T1000 (cell line): ENCODE results near the gene PTPN18.
"Not testable (repeated sequence)": the region's sequence is repeated elsewhere in the genome, so short reads cannot be mapped to it uniquely, and the experiment has no call there.

Source experiments
- DNase-seq: peaks from one replicate; lab custom pipeline; 2025; ENCODE audit warnings: mixed read lengths; lab: John Stamatoyannopoulos, UW

PTPN18 gene

DNA sequence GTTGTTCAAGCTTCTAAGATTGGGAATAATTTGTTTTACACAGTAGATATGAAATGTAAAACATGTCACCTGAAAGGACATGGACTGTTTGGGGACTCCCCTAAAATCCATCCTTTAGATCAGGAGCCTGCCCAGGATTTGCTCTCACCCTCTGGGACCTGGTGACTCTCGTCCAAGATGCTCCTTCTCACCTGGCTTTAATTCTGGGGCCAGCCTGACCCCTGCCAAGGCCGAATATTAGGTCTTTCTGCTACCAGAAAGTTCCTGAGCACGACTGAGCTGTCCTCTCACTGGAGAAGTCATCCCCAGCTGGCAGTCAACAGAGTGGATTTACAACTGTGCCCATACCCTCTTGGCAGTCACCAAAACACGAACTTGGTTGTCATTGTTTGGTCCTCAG is 25.3 kb downstream of the PTPN18 start:
- no peak for DNase-seq

DNA sequence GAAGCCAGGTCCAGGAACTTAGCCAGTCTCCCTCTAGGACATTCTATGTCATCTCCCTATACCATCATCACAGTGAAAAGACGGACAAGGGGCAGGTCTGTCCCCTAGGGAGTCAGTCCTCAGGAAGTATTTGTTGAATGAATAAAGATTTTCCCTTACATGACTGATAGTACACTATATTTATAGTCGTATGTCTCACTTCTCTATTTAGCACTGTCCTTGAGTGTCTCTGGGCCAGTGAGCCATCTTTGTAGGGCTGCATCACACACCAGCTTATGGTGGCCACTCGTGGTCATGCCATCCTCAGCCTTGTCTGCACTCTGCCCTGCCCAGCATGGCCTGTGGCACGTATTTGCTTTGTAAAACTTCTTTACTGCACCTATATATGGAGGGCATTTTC is 25.8 kb downstream of the PTPN18 start:
- no peak for DNase-seq

DNA sequence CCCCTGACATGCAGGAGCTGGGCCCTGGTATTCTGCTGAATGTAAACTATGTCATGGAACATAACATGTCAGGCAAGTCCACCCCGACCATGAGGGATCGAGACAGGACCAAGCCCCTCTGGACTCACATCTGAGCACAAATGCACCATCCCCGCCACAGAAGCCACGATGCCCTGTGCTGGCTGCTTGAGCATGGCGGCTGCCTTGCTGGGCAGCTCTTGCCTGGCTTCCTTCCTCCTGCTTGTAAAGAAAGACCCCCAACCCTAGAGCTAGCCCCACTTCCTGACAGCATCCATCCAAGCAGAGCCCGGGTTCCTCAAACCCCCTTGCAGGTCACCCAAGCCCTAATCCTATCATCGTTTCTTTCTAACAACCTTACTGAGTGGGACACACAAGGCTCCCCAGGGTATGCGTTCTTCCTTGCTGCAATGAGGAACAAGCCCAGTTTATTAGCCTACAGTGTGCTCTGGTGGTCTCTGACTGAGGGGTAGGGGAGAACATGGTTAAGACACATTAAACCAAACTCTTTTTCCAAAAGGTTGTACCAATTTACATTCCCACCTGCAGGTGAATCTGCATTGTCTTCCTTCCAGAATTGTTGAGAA is 26.6 kb downstream of the PTPN18 start:
- DNase-seq = no peak

DNA sequence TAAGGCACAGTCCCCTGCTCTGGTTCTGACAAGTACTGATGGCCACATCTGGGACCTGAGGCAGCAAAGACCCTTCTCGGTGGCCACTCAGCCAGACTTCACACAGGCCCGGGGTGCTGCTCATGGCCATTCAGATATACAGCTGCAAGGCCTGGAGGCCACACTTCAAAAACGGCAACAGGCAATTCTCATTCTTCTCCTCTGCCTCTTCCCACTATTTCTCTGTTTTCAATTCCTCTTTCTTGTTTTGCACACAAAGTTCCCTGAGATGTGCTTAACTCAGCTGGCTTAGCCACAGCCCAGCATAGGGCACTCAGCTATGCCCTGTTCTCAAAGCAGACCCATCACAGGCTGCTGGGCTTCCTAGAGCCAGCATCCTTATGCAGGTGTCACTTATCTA is 29.9 kb downstream of the PTPN18 start:
- DNase-seq = no peak

DNA sequence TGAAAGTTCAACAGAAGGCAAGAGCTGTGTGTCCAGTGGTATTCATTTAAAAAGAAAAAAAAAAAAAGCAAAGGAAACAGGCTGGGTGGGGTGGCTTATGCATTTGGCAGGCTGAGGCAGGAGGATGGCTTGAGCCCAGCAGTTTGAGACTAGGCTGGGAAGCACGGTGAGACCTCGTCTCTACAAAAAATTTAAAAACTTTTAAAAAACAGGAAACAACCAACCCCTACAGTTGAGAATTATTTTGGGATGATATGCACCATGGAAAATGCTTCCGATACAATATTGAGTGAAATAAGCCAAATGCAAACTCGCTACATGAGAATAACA is 31.2 kb downstream of the PTPN18 start:
- DNase-seq = no peak

DNA sequence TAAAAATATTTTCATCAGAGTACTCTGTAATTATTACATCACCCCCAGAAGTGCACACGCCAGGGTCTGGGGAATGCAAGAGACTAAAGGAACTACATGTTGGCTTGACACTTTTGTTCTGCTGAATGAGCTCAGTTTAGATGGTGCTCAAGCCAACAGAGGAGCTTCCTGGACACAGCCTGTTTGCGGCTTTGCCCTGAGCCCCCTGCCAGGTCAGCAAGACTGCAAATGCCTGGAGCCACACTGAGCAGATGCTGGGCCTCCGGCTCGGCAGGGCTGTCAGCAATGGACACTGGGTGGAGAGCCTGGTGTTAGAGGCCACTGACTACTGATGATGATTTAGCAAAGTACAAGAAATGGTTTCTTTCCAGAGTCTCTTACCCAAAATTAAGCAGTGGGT is 31.9 kb downstream of the PTPN18 start:
- DNase-seq = no peak

DNA sequence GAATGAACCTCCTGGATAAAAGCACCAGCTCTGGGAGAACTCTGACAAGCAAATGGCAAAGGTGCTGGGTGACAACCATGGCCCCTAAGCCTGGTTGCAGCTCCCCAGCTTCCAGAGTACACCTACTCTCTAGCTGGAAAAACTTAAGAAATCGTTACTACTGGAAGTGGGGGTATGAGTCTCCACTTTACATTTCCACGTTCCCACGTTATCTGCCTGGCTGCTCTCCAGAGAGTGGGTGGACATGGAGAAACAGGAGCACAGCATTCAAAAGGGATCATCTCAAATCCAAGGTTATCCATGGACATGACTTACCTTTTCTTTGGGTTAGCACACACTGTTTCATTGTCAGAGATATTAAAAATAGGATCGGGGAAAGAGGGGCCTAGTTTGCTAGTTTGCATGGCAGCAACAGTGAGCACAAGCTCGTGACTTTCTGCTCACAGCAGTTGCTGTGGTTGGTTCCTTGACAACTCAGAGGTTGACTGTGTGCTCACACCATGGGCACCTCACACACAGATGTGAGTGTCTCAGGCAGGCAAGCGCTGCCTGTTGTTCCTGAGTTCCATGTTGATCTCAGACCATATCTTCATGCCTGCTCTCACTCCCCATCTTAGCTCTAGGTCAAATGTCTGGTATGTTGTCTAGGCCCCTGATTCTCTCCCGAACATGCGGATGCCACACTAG is 32.5 kb downstream of the PTPN18 start:
- DNase-seq = no peak

DNA sequence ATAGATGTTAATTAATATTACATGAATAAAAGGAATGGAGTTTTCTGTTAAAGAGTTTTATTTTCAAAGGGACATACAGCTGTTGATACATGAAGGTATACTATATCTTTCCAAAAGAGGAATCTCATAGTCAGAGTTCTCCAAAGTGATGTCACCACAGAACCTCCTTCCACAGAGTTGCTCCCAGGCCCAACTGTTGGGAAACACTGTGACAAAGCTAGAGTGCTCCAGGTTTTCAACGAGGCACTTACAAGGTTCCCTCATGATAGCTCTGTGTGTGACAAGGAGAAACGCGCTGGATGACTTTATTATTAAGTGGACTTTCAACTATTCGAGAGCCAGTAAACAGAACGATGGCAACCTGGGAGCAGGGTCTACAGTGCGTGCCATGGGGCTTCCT is 33.5 kb downstream of the PTPN18 start:
- no peak for DNase-seq

DNA sequence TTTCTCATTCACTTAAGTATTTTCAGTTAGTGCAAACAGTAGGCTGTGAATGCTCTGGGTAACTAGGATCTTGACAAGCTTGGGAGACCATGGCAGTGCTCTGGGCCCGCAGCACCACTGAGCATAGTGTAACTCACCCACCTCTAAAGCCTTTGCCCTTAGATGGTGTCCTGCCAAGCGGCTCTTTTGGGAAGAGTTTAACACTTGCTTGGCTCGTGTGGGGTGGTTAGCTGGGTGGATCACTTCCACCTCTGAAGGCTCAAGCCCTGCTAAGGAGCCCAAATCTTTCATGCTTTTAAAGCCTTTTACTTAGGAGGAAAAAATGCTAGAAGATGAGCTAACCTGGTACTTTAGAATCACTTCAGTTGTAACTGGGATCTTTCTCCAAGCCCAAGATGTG is 33.9 kb downstream of the PTPN18 start:
- DNase-seq = no peak

DNA sequence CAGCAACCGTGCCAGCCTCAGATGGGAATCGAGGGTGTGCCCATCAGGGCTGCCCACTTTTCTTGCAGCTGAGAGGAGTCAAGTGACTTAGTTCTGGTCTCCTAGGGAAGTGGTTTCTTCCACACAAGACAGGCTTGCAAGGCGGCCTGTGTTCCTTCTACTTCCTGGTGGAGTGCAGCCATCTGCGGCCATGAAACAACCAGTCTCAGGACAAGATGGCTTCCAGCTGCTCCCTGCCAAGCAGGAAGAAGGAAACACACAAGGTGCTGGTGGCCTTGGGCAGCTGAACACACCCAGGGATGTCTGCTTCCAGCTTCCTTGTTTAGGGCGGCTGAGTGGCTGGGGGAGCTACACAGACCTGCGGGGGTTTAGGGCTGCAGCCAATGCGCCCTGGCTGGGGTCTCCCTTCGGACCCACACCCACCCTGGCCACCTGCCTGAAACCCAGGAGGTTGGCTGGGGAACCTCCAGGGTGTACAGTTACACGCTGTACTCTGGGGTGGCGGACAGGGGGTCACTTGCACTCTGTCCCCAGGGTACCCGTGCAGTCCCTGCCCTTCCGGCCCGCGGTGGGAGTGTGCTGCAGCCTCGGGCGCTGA is 34.7 kb downstream of the PTPN18 start:
- DNase-seq = no peak

DNA sequence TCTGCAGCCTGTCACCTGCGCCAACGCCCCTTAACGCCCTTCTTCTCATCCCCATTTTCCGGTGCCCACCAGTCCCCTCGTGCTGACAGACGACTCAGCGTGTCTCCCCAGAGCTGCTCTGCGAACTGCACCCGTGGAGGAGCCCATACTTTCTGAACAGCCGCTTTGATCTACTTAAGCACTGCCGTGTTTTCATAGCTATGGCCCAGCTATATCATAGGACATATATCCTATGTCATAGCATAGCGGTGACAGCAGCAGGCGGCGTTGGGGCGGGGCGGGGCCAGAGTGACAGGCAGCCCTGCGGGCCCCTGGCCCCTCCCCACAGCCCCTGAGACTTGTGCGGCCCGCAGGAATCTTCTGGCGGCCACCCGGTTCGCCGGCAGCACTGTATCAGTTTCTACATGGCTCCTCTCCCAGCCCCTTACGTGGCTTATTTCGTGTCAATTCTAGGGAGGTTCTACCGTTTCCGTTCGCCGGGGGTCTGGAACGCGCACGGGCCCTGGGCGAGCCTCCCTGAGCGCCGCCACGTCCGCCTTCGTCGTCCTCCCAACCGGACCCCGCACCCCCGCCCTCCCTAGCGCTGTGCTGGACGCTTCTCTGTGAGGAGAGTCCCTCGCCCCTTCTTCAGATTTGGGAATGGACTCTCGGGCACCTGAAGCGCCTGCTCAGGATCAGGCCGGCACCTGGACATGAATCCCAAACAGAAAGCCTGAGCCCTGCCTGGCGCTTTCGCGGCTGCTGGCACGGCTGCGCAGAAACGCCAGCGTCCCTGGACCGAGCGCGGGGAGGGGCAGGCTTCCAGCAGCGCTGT is 35.4 kb downstream of the PTPN18 start:
- peak; percentile 45 for DNase-seq

DNA sequence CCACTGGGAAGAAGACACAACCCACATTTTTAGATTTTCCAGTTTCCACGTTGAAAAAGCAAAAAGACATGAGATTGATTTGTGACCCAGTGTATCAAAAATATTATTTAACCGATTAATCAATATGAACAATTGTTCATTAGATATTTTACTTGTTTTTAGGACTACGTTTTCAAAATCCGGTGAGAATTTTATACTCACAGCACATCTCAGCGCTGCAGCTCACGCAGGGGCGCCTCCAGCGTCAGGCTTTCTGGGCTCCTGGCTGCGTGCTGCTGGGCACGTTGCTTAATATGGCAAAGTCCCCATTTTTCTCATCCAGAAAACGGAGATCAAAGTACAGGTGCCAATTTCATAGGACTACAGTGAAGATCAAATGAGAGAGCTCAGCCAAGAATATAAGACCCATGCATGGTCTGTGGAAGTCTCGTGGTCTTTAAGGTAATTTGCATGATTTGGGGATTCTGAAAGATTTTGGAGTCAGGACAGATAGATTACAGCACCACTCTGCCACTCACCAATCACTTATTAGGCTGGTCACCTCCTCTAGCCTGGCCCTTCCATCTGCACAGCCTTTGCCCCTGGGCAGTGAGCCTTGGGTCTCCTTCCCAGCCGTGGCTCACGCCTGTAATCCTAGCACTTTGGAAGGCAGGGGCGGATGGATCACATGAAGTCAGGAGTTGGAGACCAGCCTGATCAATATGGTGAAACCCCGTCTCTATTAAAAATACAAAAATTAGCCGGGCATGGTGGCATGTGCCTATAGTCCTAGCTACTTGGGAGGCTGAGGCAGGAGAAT is 36.2 kb downstream of the PTPN18 start:
- no peak for DNase-seq

DNA sequence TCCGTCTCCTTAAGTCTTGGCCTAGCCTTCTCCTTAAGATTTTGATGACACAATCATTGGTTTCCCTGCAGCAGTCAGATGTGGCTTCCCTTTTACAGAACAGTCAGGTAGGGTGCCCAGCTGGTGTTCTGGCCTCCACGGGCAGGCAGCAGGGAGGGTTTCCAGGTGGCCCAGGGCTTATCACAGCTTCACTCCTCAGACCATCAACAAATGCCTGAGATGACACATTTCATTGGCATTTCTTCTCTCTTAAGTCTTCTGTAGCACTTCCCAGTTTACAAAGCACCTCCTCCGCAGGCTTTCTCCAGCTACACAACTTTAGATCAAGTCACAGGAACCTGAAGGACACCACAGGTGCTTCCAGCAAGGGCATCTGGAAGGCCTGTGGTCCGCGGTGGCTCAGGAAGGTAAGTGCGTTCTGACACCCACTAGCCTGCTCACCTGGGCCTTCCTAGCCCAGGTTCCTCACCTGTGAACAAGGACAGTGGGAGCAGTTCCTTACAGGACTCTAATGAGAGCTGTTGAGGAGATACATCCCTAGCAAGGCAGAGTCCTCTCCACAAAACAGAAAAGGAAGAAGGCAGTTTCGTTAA is 37.6 kb downstream of the PTPN18 start:
- DNase-seq = no peak

DNA sequence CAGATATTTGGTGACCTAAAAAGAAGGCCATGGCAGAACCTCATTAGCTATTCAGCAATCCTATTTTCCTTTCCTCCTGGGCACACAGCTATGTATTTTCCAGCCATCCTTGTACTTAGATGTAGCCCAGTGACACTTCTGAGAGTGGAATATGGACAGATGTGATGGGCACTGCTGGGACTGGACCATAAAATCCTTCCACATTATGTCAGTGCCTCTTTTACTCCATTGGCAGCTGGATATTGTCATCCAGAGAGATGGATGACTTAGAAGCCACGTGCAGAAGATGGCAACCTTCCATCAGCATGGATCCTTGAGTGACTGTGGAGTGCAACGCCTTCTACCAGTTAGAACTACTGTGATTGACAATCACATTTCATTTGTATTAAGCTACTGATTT is 50.4 kb downstream of the PTPN18 start:
- not testable (repeated sequence) for DNase-seq

DNA sequence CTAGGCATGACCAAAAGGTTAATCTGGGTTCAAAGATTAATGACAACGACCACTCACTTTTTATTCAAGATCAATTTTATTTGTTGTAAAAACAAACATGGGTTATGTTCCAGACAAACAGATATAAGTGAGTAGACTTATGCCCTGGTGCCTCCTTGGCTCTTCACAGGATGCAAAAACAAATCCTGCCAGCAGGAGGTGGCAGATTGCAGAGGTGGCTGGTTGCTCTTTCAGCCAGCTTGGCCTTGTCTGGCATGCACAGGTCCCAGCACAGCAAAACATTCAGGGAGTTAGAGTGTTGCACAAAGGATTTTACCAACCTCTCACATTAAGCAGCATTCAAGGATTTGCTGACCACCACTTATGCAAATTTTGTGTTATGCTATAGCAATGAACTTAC is 60.8 kb downstream of the PTPN18 start:
- DNase-seq = not testable (repeated sequence)

DNA sequence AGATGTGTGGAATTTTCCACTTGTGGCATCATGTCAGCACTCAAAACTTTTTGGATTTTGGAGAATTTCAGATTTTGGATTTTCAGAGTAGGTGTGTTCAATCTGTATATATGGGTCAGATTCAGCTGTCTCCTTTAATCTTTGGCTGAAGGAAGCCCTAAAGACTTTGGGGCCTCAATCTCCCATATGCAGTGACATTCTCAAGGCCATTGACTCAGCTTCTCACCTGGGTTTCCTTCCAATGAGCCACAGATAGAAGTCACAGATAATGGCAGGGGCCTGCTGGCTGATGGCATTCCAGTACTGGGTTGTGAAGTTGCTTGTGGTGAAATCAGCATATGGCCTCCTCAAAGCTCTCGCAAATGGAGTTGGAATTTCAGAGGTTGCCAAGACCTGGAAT is 63.0 kb downstream of the PTPN18 start:
- DNase-seq = not testable (repeated sequence)
